Measurements from ENCODE around the gene GADL1.

GRCh38 chr3:30685267-30685667 lies 209.2 kb downstream of the GADL1 start:
- TF ChIP-seq CTCF (IDR thresholded peaks at IDR 0.05; ENCODE audit: insufficient read depth, low read length) (no peak), POLR2AphosphoS5 (IDR thresholded peaks at IDR 0.05; ENCODE audit: low read depth) (no peak), GABPA (IDR thresholded peaks at IDR 0.05; ENCODE audit: low read depth) (no peak), REST (IDR thresholded peaks at IDR 0.05; ENCODE audit: insufficient replicate concordance, low read depth) (no peak), SPI1 (IDR thresholded peaks at IDR 0.05; ENCODE audit: borderline replicate concordance, low read depth) (no peak)

Measured in HL-60 (cell line).